ENCODE results near the gene TSNAX.
A peak's percentile ranks its signal among the peaks of the same experiment; 100 is the strongest.

TSNAX gene

DNA sequence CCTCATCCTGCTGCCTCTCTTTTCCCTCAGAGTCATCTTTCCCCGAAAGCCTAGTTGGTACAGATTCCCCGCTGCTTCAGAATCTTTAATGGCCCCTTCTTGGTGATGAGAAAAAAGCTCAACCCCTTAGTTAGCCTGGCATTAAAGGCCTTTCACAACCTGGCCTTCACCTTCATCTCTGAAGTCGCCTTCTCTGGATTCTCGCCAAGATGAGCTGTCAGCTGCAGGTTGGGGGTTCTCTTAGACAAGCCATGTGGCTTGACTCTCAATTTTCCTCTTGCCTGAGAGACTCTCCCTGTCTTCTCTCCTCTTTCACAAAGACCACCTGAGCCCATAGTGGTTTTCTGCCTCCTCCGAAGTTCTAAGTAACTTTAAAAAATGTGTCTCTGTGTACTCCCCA lies 82.6 kb downstream of the TSNAX start:
- H3K27me3 Mint-ChIP-seq: peaks cover 5% of the 10 kb centered on the region
- ATAC-seq (ENCODE audit: low read depth) (no peak), DNase-seq (ENCODE audit: low spot score in 2 of 2) (no peak)
- H3K27ac Mint-ChIP-seq: no peak overlapping the region
- H3K4me3 Mint-ChIP-seq: no peak overlapping the region
- peaks cover 53% of the 10 kb centered on the region for H3K4me1 Mint-ChIP-seq
- H3K9me3 Mint-ChIP-seq: no peaks in the 10 kb centered on the region
- H3K36me3 Mint-ChIP-seq: peaks cover 8% of the 10 kb centered on the region

DNA sequence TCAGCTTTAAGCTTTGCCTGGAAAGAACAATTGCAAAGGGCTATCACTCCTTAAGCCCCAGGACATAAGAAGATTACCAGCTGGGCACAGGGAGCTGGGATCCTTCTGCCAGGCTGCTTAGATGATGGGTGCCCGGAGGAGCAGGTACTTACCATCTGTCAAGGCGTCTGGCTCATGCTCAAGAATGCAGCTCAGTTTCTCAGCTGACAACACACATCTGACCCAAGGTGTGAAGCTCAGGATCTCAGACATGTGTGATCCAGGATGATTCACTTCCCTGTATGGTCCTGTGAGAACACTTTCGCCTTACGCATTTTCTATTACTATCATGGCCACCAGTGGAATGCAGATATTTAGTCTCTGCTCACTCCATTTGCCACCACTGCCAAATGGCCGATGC lies 83.4 kb downstream of the TSNAX start:
- Mint-ChIP-seq H3K9me3 (no peaks in the 10 kb centered on the region), H3K4me3 (peak overlapping the region; percentile 15), H3K36me3 (peaks cover 8% of the 10 kb centered on the region), H3K4me1 (peaks cover 55% of the 10 kb centered on the region), H3K27ac (no peak overlapping the region), H3K27me3 (peaks cover 5% of the 10 kb centered on the region)
- ATAC-seq (ENCODE audit: low read depth): no peak
- no peak for DNase-seq (ENCODE audit: low spot score in 2 of 2)

DNA sequence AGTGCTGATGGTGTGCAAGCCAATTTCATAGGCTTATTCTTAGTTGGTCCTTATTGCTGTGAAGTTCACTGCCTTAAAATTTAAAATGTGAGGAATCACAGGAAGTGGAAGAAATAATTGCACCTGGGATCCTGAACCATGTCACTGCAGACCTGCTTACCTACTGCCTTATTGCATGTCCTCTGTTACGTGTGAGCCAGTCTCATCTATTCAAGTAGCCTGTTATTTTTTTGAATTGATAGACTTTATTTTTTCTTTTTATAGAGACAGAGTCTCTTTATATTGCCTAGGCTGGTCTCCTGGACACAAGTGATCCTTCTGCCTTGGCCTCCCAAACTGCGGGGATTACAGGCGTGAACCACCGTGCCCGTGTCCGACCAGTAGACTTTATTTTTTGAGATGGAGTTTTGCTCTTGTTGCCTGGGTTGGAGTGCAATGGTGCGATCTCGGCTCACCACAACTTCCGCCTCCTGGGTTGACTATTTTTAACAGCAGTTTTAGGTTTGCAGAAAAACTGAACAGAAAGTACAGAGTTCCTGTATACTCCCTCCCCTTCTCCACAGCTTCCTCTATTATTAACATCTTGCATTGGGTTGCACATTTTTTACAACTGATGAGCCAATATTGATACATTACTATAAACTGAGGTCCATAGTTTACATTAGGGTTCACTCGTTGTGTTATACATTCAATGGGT lies 84.1 kb downstream of the TSNAX start:
- Mint-ChIP-seq H3K4me1 (peaks cover 51% of the 10 kb centered on the region), H3K27ac (peak overlapping the region; percentile 19), H3K27me3 (peaks cover 5% of the 10 kb centered on the region), H3K9me3 (no peaks in the 10 kb centered on the region), H3K4me3 (peak overlapping the region; percentile 68), H3K36me3 (peaks cover 8% of the 10 kb centered on the region)
- peak; percentile 98 for ATAC-seq (ENCODE audit: low read depth)
- peak; percentile 35 to 66 for DNase-seq (ENCODE audit: low spot score in 2 of 2)

DNA sequence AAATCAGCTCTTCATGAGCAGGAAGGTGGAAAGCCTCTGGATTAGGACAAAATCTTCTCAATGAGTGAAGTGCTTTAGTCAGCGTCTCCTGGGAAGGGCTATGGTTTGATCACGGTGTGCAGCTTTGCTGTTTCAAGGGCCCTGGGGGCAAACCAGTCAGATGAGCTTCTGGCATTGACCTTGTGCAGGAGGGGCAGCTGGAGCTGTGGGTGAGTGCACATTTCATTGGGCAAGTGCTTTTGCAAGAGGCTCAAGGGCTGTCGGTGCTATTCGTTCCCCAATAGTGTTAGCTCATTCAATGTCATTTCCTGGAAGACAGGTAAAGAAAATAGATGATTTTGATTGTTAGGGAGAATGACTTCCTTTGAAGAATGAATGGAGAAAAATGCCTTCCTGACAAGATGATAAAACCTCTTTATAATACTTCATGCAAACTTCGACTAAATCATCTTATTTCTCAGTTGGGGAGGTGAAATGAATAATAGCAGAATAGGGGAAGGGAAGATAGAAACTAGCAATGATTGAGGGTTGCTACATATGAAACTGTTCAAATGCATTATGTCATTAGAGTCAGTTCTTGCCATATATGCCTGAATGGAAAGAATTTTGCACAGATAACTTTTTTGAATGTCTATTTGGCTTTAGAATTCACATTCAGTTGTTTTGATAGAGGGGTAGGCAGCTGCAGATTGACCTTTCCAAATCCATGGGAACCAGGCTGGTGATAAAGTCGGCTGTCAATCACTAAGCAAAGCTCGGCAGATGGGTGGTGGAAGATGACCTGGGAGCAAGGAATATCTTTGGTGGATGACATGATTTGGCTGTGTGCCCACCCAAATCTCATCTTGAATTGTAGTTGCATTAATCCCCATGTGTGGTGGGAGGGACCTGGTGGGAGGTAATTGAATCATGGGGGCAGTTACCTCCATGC lies 85.2 kb downstream of the TSNAX start:
- peaks cover 49% of the 10 kb centered on the region for H3K4me1 Mint-ChIP-seq
- no peaks in the 10 kb centered on the region for H3K9me3 Mint-ChIP-seq
- H3K27ac Mint-ChIP-seq: no peak overlapping the region
- H3K36me3 Mint-ChIP-seq: peaks cover 8% of the 10 kb centered on the region
- DNase-seq (ENCODE audit: low spot score in 2 of 2) (no peak), ATAC-seq (ENCODE audit: low read depth) (no peak)
- H3K27me3 Mint-ChIP-seq: peaks cover 7% of the 10 kb centered on the region
- peak overlapping the region; percentile 68 for H3K4me3 Mint-ChIP-seq

All from memory B cell (primary cell).